ENCODE measurements around the gene PEX5L. TPM values are rescaled to one million over a fixed set of nuclear protein-coding genes. Genes with fewer than 3 reads are reported as not detected.

PEX5L gene
- total and polyA plus RNA-seq, 2 donors (not counting 1 experiment from before 2014, with no cell fraction given), result not detected

- Histone ChIP-seq H3K9me3 (ENCODE audit: control extremely low read depth in 1 of 3, control insufficient read depth in 2 of 3, insufficient read depth in 1 of 3, low read length in 2 of 3) (no peaks in the 10 kb centered on the region), H3K4me2 (replicated peaks; ENCODE audit: low read depth, low read length, poor library complexity, severe bottlenecking) (no peak overlapping the region), H3K9ac (ENCODE audit: low read length) (no peak overlapping the region), H3K4me1 (ENCODE audit: control insufficient read depth in 2 of 2, insufficient read depth in 2 of 2, low read length in 2 of 2) (no peaks in the 10 kb centered on the region), H4K20me1 (ENCODE audit: control insufficient read depth, insufficient read depth, low read length, poor library complexity, severe bottlenecking) (no peaks in the 10 kb centered on the region), H3K27ac (ENCODE audit: low read length in 2 of 2) (no peak overlapping the region), H2AFZ (ENCODE audit: insufficient read depth, low read depth, low read length, poor library complexity, severe bottlenecking) (no peak overlapping the region), H3K4me3 (ENCODE audit: control extremely low read depth in 1 of 5, extremely low read depth in 1 of 5, insufficient read depth in 1 of 5, low read depth in 2 of 5, low read length in 4 of 5) (no peak overlapping the region), H3K79me2 (ENCODE audit: control insufficient read depth, insufficient read depth, low read length) (no peaks in the 10 kb centered on the region), H3K27me3 (replicated peaks in 1 of 4; ENCODE audit: control extremely low read depth in 1 of 4, control insufficient read depth in 3 of 4, insufficient read depth in 4 of 4, low read length in 3 of 4) (peaks cover 0 to 2% (median 0%) of the 10 kb centered on the region in 4 experiments), H3K36me3 (replicated peaks in 1 of 2; ENCODE audit: control extremely low read depth in 1 of 2, control insufficient read depth in 1 of 2, extremely low read depth in 1 of 2, insufficient read depth in 2 of 2, low read length in 1 of 2) (no peaks in the 10 kb centered on the region)
- Mint-ChIP-seq H3K4me3 (no peak overlapping the region), H3K27ac (no peak overlapping the region), H3K27me3 (peaks cover 16% of the 10 kb centered on the region), H3K4me1 (no peaks in the 10 kb centered on the region), H3K9me3 (ENCODE audit: insufficient read depth) (no peaks in the 10 kb centered on the region)
- DNase-seq (no peak), ATAC-seq (ENCODE audit: low read depth) (no peak)
- intact Hi-C loops (cut with micrococcal nuclease), result no loop called here
- ChIA-PET CTCF (interaction anchor here (1.2 kb wide), 1 partner anchor 11 kb away, joined by 3 read pairs; no protein-coding TSS in a partner anchor), POLR2A (no interaction called here)
- TF ChIP-seq CTCF (IDR thresholded peaks at IDR 0.05) (no peak), EZH2 (IDR thresholded peaks at IDR 0.05; ENCODE audit: borderline replicate concordance, insufficient read depth, low read depth, low read length, poor library complexity, severe bottlenecking) (no peak)
- WGBS (ENCODE audit: insufficient coverage), result no CpG with 5 or more reads among the region's 2 CpGs
Observed at GRCh38 chr3:179837374-179837773, 199.4 kb downstream of the PEX5L start.

- TF ChIP-seq EZH2 (IDR thresholded peaks at IDR 0.05; ENCODE audit: borderline replicate concordance, insufficient read depth, low read depth, low read length, poor library complexity, severe bottlenecking) (no peak), CTCF (IDR thresholded peaks at IDR 0.05) (no peak)
- Histone ChIP-seq H3K27ac (ENCODE audit: low read length in 2 of 2) (no peak overlapping the region), H3K79me2 (ENCODE audit: control insufficient read depth, insufficient read depth, low read length) (no peaks in the 10 kb centered on the region), H3K4me3 (ENCODE audit: control extremely low read depth in 1 of 5, extremely low read depth in 1 of 5, insufficient read depth in 1 of 5, low read depth in 2 of 5, low read length in 4 of 5) (no peak overlapping the region), H3K4me1 (ENCODE audit: control insufficient read depth in 2 of 2, insufficient read depth in 2 of 2, low read length in 2 of 2) (no peaks in the 10 kb centered on the region), H2AFZ (ENCODE audit: insufficient read depth, low read depth, low read length, poor library complexity, severe bottlenecking) (no peak overlapping the region), H4K20me1 (ENCODE audit: control insufficient read depth, insufficient read depth, low read length, poor library complexity, severe bottlenecking) (no peaks in the 10 kb centered on the region), H3K9ac (ENCODE audit: low read length) (no peak overlapping the region), H3K27me3 (replicated peaks in 1 of 4; ENCODE audit: control extremely low read depth in 1 of 4, control insufficient read depth in 3 of 4, insufficient read depth in 4 of 4, low read length in 3 of 4) (no peaks in the 10 kb centered on the region), H3K4me2 (replicated peaks; ENCODE audit: low read depth, low read length, poor library complexity, severe bottlenecking) (no peak overlapping the region), H3K9me3 (ENCODE audit: control extremely low read depth in 1 of 3, control insufficient read depth in 2 of 3, insufficient read depth in 1 of 3, low read length in 2 of 3) (no peaks in the 10 kb centered on the region), H3K36me3 (replicated peaks in 1 of 2; ENCODE audit: control extremely low read depth in 1 of 2, control insufficient read depth in 1 of 2, extremely low read depth in 1 of 2, insufficient read depth in 2 of 2, low read length in 1 of 2) (no peaks in the 10 kb centered on the region)
- H3K4me3 Mint-ChIP-seq, result no peak overlapping the region
- no peak overlapping the region for H3K27ac Mint-ChIP-seq
- no peaks in the 10 kb centered on the region for H3K9me3 Mint-ChIP-seq (ENCODE audit: insufficient read depth)
- ChIA-PET CTCF (no interaction called here), POLR2A (no interaction called here)
- ATAC-seq (ENCODE audit: low read depth) (no peak), DNase-seq (no peak)
- no peaks in the 10 kb centered on the region for H3K4me1 Mint-ChIP-seq
- intact Hi-C loops (cut with micrococcal nuclease), result no loop called here
- peaks cover 17% of the 10 kb centered on the region for H3K27me3 Mint-ChIP-seq
Observed at GRCh38 chr3:179833294-179833693, 203.4 kb downstream of the PEX5L start.
